ENCODE results near the gene ABI2. TPM values are rescaled to one million over a fixed set of nuclear protein-coding genes. Genes with fewer than 3 reads are reported as not detected.

Gene ABI2
- total RNA-seq, 1 donor from 2014 or later, result 69.1 TPM

GRCh38 chr2:203399031-203399430 lies 70.8 kb downstream of the ABI2 start:
- H3K4me1 ChIP-seq, result no peaks in the 10 kb centered on the region
- H3K36me3 ChIP-seq, result peaks cover 9 to 14% of the 10 kb centered on the region in 2 donors
- H3K9me3 ChIP-seq, result no peaks in the 10 kb centered on the region
- H3K27me3 ChIP-seq, result no peaks in the 10 kb centered on the region
- no peak overlapping the region for H3K27ac ChIP-seq
- no peak for TF ChIP-seq CTCF (IDR thresholded peaks at IDR 0.05)
- no peak for DNase-seq (ENCODE audit: low spot score in 2 of 2)
- intact Hi-C loops (cut with DNase I), result no loop called here
- no peak overlapping the region for H3K4me3 ChIP-seq

GRCh38 chr2:203400805-203401585 lies 72.8 kb downstream of the ABI2 start:
- Histone ChIP-seq H3K9me3 (no peaks in the 10 kb centered on the region), H3K27me3 (no peaks in the 10 kb centered on the region), H3K27ac (no peak overlapping the region), H3K4me1 (no peaks in the 10 kb centered on the region), H3K36me3 (peaks cover 3 to 14% of the 10 kb centered on the region in 2 donors), H3K4me3 (no peak overlapping the region)
- DNase-seq (ENCODE audit: low spot score in 2 of 2), result no peak
- intact Hi-C loops (cut with DNase I), result no loop called here
- no peak for TF ChIP-seq CTCF (IDR thresholded peaks at IDR 0.05)

- no peak for TF ChIP-seq CTCF (IDR thresholded peaks at IDR 0.05)
- intact Hi-C loops (cut with DNase I), result no loop called here
- H3K27ac ChIP-seq, result no peak overlapping the region
- no peaks in the 10 kb centered on the region for H3K9me3 ChIP-seq
- no peaks in the 10 kb centered on the region for H3K4me1 ChIP-seq
- H3K4me3 ChIP-seq, result no peak overlapping the region
- peaks cover 13 to 22% of the 10 kb centered on the region in 2 donors for H3K36me3 ChIP-seq
- no peaks in the 10 kb centered on the region for H3K27me3 ChIP-seq
- DNase-seq (ENCODE audit: low spot score in 2 of 2), result no peak
Measured at GRCh38 chr2:203404996-203405395, 76.8 kb downstream of the ABI2 start.

- Histone ChIP-seq H3K27me3 (no peaks in the 10 kb centered on the region), H3K4me3 (no peak overlapping the region), H3K4me1 (no peaks in the 10 kb centered on the region), H3K36me3 (peaks cover 12 to 22% of the 10 kb centered on the region in 2 donors), H3K27ac (no peak overlapping the region), H3K9me3 (no peaks in the 10 kb centered on the region)
- intact Hi-C loops (cut with DNase I), result no loop called here
- no peak for TF ChIP-seq CTCF (IDR thresholded peaks at IDR 0.05)
- DNase-seq (ENCODE audit: low spot score in 2 of 2), result no peak
Measured at GRCh38 chr2:203407496-203407895, 79.3 kb downstream of the ABI2 start.

- intact Hi-C loops (cut with DNase I), result no loop called here
- no peak for DNase-seq (ENCODE audit: low spot score in 2 of 2)
Measured at GRCh38 chr2:203412546-203413331, 84.5 kb downstream of the ABI2 start.

More at GRCh38 chr2:203412546-203413331, 84.5 kb downstream of the ABI2 start:
- no peaks in the 10 kb centered on the region for H3K9me3 ChIP-seq
- H3K4me1 ChIP-seq, result no peaks in the 10 kb centered on the region
- H3K36me3 ChIP-seq, result peaks cover 9 to 24% of the 10 kb centered on the region in 2 donors
- no peak overlapping the region for H3K4me3 ChIP-seq
- TF ChIP-seq CTCF (IDR thresholded peaks at IDR 0.05), result no peak
- no peak overlapping the region for H3K27ac ChIP-seq
- H3K27me3 ChIP-seq, result no peaks in the 10 kb centered on the region
